ENCODE measurements around the gene PTOV1.

PTOV1 gene

DNA sequence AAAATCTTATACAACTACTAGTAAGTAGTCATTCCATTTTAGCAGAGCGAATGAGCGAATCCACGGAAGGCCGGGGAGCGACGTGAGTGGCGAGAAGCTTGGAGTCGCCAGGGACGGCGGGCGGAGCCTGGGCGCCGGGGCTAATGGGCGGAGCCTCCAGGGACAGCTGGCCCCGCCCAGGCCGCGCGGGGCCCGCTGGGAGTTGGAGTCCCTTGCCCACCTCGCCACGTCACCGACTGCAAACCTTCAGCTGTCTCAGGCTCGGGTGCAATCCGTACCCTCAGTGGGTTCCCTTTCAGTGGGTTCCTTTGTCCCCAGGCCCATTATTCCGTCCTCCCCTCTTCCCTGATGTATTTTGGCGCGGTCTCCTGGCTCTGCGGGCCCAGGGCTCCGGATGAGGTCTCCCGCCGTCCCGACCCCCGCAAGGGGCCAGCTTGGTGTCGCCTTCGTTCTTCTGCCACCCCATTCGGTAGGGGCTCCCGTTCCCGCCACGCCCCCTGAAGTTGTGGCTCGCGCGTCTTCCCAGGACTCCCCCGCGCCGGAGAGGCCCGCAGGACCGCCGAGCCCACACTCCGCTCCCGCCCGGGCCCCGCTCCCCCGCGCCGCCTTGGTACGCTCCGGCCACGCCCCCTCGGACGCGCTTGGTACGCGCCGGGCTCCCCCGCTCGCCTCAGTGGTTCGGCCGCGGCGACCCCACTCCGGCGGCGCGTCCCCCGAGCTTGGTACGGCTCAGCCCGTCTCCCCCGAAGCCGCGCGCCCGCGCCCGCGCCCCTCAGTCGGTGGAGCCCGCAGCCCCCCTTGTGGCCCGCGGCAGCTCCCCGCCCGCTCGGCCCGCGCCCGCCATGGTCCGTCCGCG is at the start of gene PTOV1:
Gene PTOV1 (plus strand): TSS at position 673 of the 856 bp plus-strand sequence.
- peak; percentile 96 for DNase-seq (ENCODE audit: low spot score)

GRCh38 chr19:49801401-49801888 is 49.5 kb upstream of the PTOV1 start:
- DNase-seq (ENCODE audit: low spot score) = no peak

DNA sequence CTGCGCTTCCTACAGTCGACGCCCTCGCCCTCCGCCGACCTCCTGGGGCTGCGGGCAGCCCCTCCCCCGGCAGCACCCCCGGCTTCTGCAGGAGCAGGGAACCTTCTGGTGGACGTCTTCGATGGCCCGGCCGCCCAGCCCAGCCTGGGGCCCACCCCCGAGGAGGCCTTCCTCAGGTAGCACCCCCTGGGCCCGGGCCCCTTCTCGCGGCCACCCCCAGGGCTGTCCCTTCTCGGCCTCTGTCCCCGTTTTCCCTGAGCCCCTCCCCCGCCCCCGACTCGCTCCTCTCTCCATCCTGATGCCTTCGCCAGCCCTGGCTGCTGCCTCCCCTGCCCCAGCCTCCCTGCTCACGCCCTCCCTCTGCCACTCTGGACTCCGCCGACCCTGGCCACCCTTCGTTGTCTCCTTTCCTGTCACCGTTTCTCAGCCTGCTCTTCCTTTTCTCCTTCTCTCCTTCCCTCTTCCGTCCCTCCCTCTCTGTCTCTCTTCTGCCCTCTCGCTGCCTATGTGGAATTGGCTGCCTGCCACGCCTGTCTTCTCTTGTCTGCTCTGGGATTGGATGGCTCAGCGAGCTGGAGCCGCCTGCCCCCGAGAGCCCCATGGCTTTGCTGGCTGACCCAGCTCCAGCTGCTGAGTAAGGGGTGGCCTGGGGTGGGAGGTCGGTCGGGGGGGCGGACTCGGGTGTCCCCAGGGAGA is 48.8 kb upstream of the PTOV1 start:
- no peak for DNase-seq (ENCODE audit: low spot score)

- DNase-seq (ENCODE audit: low spot score) = no peak
Measured at GRCh38 chr19:49802836-49803528, 48.0 kb upstream of the PTOV1 start.

- DNase-seq (ENCODE audit: low spot score) = no peak
Measured at GRCh38 chr19:49803529-49803856, 47.5 kb upstream of the PTOV1 start.

DNA sequence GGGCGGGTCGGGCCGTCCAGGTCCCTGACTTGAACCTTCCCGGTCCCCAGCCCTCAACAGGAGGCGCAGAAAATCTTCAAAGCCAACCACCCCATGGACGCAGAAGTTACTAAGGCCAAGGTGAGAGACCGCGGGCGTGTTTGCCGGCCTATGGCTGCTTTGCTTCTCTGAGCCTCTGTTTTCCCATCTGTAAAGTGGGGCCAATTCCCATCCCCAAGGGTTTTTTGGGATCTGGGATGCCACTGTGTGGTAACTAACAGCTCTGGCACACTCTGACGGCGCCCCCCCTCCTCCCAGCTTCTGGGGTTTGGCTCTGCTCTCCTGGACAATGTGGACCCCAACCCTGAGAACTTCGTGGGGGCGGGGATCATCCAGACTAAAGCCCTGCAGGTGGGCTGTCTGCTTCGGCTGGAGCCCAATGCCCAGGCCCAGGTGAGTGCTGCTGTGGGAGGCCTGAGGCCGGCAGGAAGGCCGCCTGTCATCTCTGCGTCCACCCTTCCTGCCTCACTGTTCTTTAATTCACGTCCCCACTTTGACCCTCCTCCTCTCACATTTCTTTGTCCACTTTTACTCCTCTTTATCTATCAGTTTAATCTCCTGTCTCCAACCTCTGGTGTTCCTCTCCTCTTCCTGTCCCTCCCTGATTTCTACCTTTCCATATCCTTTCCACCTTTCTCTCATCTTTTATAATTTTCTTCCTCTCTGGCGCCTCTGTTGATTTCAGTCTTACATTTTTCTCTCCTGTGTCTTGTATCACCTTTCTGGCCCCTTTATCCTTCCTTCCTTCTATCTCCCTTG is 44.9 kb upstream of the PTOV1 start:
- no peak for DNase-seq (ENCODE audit: low spot score)

GRCh38 chr19:49806620-49806959 is 44.4 kb upstream of the PTOV1 start:
- DNase-seq (ENCODE audit: low spot score) = no peak

DNA sequence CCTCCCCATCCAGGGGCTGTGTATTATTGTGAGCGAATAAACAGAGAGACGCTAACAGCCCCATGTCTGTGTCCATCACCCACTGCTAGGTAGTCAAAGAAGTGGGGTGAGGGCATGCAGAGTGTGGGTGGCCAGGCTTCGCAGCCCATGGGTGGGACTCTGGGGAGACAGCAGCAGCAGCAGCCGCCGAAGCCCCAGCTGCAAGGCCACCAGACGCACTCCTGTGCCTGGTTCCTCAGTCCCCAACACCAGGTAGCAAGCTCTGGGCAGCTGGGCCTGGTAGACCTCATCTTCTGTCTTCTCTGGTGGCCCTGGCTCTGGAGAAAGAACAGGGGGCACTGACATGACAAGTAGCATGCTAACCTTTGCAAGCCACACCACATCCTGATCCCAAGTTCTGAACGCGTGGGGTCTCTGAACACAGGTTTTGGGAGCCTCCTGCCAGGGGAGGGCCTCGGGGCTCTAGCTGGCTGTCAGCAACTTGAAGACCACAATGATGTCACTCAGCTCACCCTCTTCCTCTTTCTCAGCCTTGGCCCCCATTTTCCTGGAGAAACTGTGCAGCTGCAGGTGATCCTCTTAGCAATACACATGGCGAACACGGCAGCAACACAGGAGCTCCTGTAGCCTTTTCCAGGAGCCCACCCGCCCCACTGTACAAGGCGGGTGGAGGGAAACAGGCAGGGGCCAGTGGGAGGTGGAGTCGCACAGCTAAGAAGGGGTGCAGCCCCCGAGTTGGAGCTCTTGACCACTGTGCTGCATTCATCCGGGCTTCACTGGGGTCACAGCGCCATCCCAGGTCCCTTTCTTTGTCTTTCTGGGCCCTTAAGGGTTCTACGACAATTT is 43.7 kb upstream of the PTOV1 start:
- DNase-seq (ENCODE audit: low spot score) = no peak

- DNase-seq (ENCODE audit: low spot score) = no peak
Measured at GRCh38 chr19:49807904-49808675, 42.9 kb upstream of the PTOV1 start.

DNA sequence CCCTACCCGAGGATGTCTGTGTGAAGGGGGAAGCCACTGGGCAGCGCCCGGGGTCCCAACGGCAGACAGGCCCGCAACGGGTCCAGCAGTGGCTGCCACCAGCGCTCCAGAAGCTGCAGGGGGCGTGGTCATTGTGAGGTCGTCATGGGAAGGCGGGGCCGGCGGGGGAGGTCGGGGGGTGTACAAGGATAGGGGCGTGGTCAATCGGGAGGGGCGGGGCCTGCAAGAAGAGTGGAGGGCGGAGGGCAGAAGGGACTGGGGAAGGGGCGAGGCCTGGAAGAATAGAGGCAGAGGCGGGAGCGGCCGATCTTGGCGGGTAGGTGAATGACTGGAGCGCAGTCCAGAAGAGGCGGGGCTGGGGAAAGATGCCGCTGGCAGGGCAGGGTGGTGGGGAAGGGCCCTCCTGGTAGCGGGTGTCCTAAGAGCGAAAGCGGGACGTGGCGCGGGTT is 42.2 kb upstream of the PTOV1 start:
- no peak for DNase-seq (ENCODE audit: low spot score)

DNA sequence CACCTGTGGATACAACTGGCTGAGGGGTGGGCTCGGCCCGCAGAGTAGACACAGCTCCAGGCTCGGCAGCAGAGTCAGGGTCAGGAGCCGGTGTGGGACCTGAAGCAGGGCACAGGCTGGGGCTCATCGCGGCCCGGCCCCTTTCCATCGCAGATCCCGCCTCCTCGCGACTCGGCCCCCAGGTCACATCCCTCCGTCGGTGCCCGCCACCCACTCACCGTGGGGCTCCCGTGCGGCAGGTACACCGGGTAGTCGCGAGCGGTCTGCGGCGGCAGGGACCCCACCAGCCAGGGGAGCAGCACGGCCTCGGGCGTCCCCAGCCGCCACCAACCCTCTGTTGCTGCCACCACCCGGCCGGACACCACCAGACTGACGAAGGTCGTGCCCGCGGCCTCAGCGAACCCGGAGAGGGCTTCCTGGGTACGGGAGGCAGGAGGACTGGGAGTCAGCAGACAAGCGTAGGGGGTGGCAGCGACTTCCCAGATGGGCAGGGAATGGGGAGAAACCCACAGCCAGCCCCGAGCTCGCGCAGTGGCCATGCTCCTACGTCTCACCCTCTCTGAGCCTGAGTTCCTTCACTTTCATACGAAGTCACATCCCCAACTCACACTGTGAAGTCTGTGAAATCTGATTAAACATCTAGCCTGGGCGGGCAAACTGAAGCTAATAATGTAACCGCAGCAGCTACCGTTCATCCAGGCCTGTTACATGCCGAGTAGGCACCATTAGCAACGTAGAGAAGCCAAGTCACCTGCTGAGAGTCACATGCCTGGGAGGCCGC is 41.6 kb upstream of the PTOV1 start:
- no peak for DNase-seq (ENCODE audit: low spot score)

DNA sequence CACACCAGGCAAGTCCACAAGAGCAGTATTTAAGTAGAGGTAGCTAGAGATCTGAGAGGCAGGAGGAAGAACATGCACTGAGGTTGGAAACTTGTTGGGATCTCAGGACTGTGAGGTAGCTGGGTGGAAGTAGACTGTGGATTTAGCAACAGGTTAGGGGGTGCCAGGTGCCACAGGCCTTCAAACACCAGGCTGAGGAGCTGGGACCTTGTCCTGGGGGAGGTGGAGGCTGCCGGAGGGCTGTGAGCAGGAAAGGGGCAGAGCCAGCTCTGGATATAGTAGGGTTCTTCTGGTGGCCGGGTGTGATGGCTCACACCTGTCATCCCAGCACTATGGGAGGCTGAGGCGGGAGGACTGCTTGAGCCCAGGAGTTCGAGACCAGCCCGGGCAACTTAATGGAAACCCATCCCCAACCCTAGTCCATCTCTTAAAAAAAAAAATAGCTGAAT is 41.0 kb upstream of the PTOV1 start:
- no peak for DNase-seq (ENCODE audit: low spot score)

- DNase-seq (ENCODE audit: low spot score) = no peak
Measured at GRCh38 chr19:49811328-49811727, 39.6 kb upstream of the PTOV1 start.

DNA sequence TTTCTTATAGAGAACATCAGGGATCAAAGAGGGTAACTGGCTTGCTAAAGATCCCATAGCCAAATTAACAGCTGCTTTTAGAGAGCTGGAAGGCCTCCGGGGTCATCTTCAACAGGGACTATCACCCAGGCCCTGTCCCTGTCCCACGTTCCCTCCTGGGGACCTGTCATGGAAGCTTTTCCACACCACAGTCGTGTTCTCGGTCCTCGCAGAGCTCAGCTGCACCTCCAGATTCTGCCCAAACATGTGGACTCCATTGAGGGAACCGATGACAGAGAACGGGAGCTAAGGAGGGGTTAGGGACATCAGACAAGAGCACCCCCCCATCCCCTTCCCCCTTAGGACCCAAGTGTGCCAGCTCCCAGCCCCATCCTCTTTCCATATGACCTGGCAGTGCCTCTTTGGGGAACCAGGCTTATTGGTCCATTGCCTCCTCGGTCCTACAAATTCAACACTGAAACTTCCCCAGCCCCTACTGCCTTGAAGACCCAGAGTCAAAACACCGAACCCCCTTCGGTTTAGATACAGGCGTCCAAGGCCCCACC is 38.4 kb upstream of the PTOV1 start:
- no peak for DNase-seq (ENCODE audit: low spot score)

DNA sequence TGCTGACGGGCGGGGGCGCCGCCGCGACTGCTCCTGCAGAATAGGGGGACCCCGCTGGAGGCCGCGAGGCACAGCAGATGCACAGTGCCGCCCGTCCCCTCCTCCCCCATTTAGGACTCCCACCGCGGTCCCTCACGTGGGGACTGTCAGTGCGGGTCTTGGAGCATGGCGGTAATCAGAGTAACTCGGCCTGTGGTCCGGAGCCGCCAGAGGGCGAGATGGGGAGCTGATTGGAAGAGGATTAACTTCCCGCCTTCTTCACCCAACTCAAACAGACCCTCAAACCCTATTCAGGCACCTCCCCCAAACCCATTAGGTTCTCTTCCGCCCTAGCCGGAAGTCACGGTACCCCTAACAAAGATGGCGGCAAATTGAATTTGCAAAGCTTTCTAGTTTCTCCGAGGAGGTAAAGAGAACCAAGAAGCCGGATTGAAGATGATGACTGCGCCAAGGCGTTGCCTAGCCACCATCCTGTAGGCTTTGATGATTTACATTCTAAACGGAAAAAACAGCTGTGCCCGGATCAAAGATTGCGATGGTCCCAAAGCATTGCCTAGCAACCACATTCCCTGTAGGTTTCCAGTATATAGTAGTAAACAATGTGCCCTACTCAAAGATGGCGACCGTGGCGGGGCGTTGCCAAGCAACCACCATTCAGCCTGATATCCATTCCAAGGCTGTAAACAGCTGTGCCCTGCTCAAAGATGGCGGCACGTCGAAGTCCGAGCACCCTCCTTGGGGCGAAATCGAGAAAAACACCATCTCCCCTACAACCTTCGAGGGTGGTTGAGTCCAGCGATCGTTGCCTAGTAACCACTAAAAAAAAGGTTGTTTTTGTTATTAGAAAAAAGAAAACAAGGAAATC is 37.7 kb upstream of the PTOV1 start, which contains the start of gene FUZ:
Gene FUZ (minus strand): TSS at position 296 of the 865 bp plus-strand sequence. CDS start 186 bp downstream, at position 110.
- peak; percentile 97 for DNase-seq (ENCODE audit: low spot score)

- peak; percentile 2 for DNase-seq (ENCODE audit: low spot score)
Measured at GRCh38 chr19:49814010-49814409, 36.9 kb upstream of the PTOV1 start.

- no peak for DNase-seq (ENCODE audit: low spot score)
Measured at GRCh38 chr19:49816590-49816989, 34.4 kb upstream of the PTOV1 start.
